Renal cortex interstitium (tissue), 15 donors: ENCODE data around the gene COA1. TPM values are rescaled to one million over a fixed set of nuclear protein-coding genes. Genes with fewer than 3 reads are reported as not detected.
A peak's percentile ranks its signal among the peaks of the same experiment; 100 is the strongest.
"Not testable (repeated sequence)": the region's sequence is repeated elsewhere in the genome, so short reads cannot be mapped to it uniquely, and the experiment has no call there.

ENCODE experiments used
- DNase-seq, 11 donors: peaks; one replicate each; pipeline ENCODE4 v3.0.0-alpha.2; 2013; ENCODE audit warnings: low read depth in 9 of 11, low spot score in 4 of 11; ENCODE audit errors: extremely low read depth in 1 of 11
- long read RNA-seq, 16 experiments: transcript quantifications; one replicate each; lab custom pipeline, GENCODE V29; 2026
- polyA plus RNA-seq, 3 donors: library from polyadenylated mRNA; unstranded; fragments of 120-200 nt; gene quantifications; one replicate each; pipeline ENCODE4 v1.2.1, GENCODE V29; 2013; ENCODE audit not compliant: insufficient read length in 3 of 3

COA1 gene, protein sequence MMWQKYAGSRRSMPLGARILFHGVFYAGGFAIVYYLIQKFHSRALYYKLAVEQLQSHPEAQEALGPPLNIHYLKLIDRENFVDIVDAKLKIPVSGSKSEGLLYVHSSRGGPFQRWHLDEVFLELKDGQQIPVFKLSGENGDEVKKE
- 10 to 100 TPM; 70.9 to 78.0 (median 72.4) TPM for polyA plus RNA-seq
- long read RNA-seq, donor 1, transcript COA1-201 (6 exons, 927 nt), result major isoform, 16 of 28 reads
- long read RNA-seq, donor 1, partial matches to known transcripts, result 9 of 28 reads
- long read RNA-seq, donor 1, other reads (novel, unspliced or antisense), result 0 of 28 reads
- long read RNA-seq, donor 2, transcript COA1-201 (6 exons, 927 nt), result major isoform, 9 of 14 reads
- long read RNA-seq, donor 2, partial matches to known transcripts, result 0 of 14 reads
- long read RNA-seq, donor 2, other reads (novel, unspliced or antisense), result 0 of 14 reads
- long read RNA-seq, donor 3, transcript COA1-201 (6 exons, 927 nt), result major isoform, 23 of 36 reads
- long read RNA-seq, donor 3, partial matches to known transcripts, result 7 of 36 reads
- long read RNA-seq, donor 3, other reads (novel, unspliced or antisense), result 0 of 36 reads
- long read RNA-seq, donor 4, transcript COA1-201 (6 exons, 927 nt), result major isoform, 16 of 32 reads
- long read RNA-seq, donor 4, partial matches to known transcripts, result 9 of 32 reads
- long read RNA-seq, donor 4, other reads (novel, unspliced or antisense), result 0 of 32 reads
- long read RNA-seq, donor 5, result 0 reads
- long read RNA-seq, donor 6, transcript COA1-201 (6 exons, 927 nt), result major isoform, 16 of 33 reads
- long read RNA-seq, donor 6, partial matches to known transcripts, result 13 of 33 reads
- long read RNA-seq, donor 6, other reads (novel, unspliced or antisense), result 0 of 33 reads
- long read RNA-seq, donor 7, transcript COA1-201 (6 exons, 927 nt), result major isoform, 24 of 50 reads
- long read RNA-seq, donor 7, partial matches to known transcripts, result 15 of 50 reads
- long read RNA-seq, donor 7, other reads (novel, unspliced or antisense), result 0 of 50 reads
- long read RNA-seq, donor 8, result 0 reads
- long read RNA-seq, donor 9, transcript COA1-201 (6 exons, 927 nt), result major isoform, 12 of 56 reads
- long read RNA-seq, donor 9, partial matches to known transcripts, result 29 of 56 reads
- long read RNA-seq, donor 9, other reads (novel, unspliced or antisense), result 0 of 56 reads
- long read RNA-seq, donor 10, transcript COA1-201 (6 exons, 927 nt), result major isoform, 26 of 49 reads
- long read RNA-seq, donor 10, partial matches to known transcripts, result 16 of 49 reads
- long read RNA-seq, donor 10, other reads (novel, unspliced or antisense), result 0 of 49 reads
- long read RNA-seq, donor 11, transcript COA1-201 (6 exons, 927 nt), result major isoform, 20 of 35 reads
- long read RNA-seq, donor 11, partial matches to known transcripts, result 11 of 35 reads
- long read RNA-seq, donor 11, other reads (novel, unspliced or antisense), result 0 of 35 reads
- long read RNA-seq, donor 12, transcript COA1-201 (6 exons, 927 nt), result major isoform, 8 of 19 reads
- long read RNA-seq, donor 12, partial matches to known transcripts, result 7 of 19 reads
- long read RNA-seq, donor 12, other reads (novel, unspliced or antisense), result 0 of 19 reads
- long read RNA-seq, donor 13, result 0 reads
- long read RNA-seq, donor 14, transcript COA1-201 (6 exons, 927 nt), result major isoform, 9 of 22 reads
- long read RNA-seq, donor 14, partial matches to known transcripts, result 9 of 22 reads
- long read RNA-seq, donor 14, other reads (novel, unspliced or antisense), result 0 of 22 reads
- long read RNA-seq, donor 15, partial matches to known transcripts, result 12 of 18 reads
- long read RNA-seq, donor 15, other reads (novel, unspliced or antisense), result 0 of 18 reads
- long read RNA-seq, donor 16, transcript COA1-203 (5 exons, 2,448 nt), result minor isoform, 5 of 118 reads
- long read RNA-seq, donor 16, transcript COA1-201 (6 exons, 927 nt), result major isoform, 49 of 118 reads
- long read RNA-seq, donor 16, partial matches to known transcripts, result 58 of 118 reads
- long read RNA-seq, donor 16, other reads (novel, unspliced or antisense), result 0 of 118 reads

DNA sequence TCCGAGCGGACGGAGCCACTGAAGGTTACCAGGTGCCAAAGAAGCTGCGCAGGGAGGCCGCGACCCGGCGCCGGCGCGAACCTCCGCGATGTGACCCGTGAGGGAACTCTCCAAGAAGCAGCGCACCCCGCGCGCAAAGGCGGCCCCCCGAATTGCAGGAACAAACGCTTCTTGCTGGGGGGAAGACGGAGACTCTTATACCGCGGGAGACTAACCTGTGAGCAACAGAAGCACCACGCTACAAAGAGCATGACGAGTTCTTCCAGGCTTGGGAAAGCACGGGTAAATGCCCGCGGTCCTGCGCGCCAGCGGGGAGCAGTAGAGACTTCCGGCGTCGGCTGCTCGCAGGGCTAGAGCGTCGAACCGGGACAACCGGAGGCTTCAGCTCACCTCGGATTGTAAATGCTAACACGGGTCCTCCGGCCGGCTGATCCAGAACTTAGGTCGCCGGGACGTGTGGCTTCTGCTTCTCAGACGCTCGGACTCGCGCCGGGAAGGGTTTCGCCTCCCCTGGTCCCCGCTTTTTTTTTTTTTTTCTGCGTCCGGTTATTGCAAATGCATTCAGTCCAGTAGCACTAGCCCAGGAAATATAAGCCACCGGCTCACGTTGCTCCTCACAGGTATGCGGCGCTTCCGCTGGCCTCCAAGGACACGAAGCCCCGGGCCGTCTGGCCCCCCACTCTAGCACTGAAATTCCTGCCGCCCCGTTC is at the start of gene COA1:
TSS of gene COA1 (minus strand) at position 310 of the 710 bp plus-strand sequence. CDS start 80,909 bp downstream, outside the sequence.
- DNase-seq, result peak; percentile 64 to 86 (median 81)

DNA sequence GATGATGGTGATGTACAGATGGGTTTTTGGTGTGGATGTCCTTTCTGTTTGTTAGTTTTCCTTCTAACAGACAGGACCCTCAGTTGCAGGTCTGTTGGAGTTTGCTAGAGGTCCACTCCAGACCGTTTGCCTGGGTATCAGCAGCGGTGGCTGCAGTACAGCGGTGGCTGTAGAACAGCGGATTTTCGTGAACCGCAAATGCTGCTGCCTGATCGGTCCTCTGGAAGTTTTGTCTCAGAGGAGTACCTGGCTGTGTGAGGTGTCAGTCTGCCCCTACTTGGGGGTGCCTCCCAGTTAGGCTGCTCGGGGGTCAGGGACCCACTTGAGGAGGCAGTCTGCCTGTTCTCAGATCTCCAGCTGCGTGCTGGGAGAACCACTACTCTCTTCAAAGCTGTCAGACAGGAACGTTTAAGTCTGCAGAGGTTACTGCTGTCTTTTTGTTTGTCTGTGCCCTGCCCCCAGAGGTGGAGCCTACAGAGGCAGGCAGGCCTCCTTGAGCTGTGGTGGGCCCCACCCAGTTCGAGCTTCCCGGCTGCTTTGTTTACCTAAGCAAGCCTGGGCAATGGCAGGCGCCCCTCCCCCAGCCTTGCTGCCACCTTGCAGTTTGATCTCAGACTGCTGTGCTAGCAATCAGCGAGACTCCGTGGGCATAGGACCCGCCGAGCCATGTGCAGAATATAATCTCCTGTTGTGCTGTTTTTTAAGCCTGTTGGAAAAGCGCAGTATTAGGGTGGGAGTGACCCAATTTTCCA is 49.1 kb upstream of the COA1 start:
- not testable (repeated sequence) for DNase-seq

DNA sequence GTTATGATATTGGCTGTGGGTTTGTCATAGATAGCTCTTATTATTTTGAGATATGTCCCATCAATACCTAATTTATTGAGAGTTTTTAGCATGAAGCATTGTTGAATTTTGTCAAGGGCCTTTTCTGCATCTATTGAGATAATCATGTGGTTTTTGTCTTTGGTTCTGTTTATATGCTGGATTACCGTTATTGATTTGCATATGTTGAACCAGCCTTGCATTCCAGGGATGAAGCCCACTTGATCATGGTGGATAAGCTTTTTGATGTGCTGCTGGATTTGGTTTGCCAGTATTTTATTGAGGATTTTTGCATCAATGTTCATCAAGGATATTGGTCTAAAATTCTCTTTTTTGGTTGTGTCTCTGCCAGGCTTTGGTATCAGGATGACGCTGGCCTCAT is 45.9 kb upstream of the COA1 start:
- not testable (repeated sequence) for DNase-seq

DNA sequence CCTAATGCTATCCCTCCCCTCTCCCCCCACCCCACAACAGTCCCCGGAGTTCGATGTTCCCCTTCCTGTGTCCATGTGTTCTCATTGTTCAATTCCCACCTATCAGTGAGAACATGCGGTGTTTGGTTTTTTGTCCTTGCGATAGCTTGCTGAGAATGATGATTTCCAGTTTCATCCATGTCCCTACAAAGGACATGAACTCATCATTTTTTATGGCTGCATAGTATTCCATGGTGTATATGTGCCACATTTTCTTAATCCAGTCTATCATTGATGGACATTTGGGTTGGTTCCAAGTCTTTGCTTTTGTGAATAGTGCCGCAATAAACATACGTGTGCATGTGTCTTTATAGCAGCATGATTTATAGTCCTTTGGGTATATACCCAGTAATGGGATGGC is 43.9 kb upstream of the COA1 start:
- DNase-seq, result not testable (repeated sequence)

DNA sequence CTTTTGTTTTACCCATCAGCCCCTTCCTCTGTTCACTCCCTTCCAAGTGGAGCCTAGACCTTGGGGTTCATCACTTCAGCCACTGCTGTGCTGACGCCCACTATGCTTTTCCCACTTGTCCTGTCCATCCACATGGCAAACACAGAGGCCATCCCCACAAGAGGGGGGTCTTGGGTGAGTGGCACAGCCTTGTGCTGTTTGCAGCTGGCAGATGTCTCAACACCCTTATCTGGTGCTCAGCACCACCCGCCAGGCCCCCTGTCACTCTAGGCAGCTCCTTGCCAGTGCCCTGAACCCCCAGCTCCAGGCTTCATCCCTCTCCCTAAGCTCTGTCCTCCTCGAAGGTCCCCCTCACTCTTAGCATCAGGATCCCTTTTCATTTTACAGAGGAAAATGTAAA is 42.2 kb upstream of the COA1 start:
- DNase-seq, result no peak

DNA sequence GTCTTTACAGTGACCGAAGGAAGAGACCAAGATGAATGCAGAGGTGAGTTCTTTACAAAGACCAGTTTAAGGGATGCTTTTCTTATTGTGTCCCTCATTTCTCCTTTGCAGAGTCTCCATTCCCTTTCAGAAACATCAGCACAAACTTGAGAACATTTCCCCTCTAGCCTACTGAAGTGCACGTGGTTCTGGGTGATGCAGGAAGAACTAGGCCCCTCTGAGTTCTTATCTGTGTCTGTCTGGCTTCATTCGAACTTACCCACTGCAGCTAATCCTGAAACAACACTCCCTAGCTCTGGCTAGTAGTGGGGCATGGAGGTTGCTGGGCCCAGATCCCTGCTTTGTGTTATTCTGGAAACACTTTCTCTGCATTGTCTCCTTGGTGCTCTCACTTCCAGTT is 41.8 kb upstream of the COA1 start:
- DNase-seq, result no peak

DNA sequence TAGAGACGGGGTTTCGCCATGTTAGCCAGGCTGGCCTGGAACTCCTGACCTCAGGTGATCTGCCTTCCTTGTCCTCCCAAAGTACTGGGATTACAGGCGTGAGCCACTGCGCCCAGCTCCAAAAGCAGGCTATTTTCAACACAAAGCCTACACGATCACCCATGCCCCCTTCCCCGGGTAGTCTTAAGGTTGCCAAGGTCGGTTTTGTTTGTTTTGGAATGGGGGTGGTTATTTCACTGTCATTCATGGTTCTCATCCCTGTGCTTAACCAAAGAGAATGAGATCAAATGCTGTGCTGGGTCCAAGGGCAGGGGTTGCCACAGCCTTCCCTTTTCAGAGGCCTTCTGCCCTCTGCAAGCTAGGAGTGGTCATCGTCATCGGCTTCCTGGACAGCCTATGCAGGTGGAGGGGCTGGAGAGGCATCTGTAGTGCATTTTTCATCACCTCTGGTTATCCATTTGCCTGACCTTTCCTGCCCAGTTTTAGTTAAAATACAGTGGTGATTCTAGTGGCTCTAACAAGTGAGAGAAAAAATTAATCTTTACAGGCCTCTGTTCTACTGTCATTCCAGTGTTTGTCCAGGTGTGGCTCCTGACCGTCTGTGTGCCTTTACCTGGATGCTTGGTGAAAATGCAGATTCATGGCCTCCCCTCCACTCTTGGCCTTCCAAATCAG is 40.6 kb upstream of the COA1 start:
- DNase-seq, result no peak

DNA sequence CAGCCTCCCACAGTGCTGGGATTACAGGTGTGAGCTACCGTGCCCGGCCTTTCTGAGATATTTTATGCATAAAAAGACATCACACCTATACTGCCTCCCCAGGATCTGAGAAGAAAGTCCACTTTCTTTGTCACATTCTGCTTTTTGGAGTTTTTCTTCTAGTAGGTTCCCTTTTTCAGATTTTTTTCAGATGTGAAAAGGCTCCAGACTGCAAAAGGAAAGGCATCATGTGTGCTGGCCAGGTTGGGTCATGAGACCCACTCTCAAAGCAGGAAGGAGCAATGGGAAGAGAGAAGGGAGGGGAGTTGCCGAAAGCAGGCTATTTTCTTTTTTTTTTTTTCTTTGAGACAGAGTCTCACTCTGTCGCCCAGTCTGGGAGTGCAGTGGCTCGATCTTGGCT is 40.0 kb upstream of the COA1 start:
- no peak for DNase-seq

DNA sequence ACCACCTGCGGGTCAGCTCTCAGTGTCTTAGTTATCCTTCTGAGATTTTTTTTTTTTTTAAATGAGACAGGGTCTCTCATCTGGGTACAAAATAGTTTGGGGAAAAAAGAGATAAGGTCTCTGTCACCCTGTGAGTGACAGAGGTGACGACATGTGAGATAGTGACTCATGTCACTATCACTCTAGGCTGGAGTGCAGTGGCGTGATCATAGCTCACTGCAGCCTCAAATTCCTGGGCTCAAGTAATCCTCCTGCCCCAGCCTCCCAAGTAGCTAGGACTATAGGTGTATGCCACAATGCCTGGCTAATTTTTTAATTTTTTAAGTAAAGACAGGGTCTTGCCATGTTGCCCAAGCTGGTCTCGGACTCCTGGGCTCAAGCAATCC is 39.6 kb upstream of the COA1 start:
- no peak for DNase-seq

DNA sequence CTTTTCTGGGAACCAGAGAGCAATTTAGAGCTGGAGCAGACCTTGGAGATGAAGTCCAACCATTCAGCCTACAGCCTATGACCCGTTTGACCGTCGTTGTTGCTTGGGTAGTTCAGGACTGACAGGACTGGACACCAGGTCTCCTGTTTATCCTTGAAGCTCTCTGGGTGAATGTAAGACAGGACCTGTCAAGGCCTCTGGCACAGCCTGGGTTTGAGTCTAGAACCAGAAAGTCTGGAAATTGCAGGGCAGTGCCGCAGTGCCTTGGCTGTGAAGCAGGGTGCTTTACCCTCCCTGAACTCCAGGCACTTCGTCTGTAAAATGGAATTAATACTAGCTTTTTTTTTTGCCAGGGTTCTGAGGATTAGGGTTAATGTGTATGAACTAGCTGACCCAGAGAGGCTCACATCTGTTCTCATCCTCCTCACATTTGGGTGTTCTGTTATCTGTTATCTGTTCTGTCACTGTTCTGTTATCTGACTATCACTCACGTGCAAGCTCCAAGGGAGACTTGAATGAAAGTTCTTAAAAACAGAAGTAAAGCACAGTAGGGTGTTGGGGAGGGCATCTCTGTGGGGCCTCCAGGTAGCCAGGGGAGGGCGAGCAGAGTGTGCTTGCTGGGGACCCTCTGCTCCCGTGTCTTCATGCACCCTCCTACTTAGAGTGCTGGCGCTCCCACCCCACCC is 39.0 kb upstream of the COA1 start:
- DNase-seq, result no peak

DNA sequence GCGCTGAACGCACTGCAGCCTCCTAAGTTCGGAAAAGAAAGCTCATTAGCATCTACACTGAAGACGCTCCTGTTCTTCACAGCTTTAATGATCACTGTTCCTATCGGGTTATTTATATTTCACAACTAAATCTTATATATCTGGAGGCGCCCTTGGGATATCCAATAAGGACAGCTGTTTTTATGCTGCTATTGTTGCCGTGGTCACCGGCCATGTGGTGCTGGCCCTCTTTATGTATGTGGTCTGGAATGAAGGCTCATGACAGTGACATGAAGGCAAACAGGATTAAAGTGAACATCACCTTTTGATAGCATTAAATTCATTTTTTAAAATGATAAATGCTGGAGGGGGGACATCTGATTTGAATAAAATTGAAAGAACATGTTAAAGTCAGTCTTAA is 38.0 kb upstream of the COA1 start:
- DNase-seq, result no peak

DNA sequence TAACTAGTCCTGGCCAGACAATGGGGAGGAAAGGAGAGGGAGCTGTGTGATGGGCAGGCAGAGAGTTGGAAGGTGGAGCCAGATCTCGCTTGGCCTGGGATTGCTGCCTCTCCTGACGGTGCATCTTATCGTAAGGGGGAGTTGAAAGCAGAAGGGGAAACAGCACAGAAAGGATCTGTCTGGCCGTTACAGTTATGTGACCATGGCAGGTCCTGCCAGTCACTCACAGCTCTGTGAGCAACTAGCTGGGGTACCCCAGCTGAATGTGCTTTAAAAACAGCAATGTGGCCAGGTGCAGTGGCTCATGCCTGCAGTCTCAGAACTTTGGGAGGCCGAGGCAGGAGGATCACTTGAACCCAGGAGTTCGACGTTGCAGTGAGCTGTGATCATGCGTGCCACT is 37.2 kb upstream of the COA1 start:
- DNase-seq, result no peak

DNA sequence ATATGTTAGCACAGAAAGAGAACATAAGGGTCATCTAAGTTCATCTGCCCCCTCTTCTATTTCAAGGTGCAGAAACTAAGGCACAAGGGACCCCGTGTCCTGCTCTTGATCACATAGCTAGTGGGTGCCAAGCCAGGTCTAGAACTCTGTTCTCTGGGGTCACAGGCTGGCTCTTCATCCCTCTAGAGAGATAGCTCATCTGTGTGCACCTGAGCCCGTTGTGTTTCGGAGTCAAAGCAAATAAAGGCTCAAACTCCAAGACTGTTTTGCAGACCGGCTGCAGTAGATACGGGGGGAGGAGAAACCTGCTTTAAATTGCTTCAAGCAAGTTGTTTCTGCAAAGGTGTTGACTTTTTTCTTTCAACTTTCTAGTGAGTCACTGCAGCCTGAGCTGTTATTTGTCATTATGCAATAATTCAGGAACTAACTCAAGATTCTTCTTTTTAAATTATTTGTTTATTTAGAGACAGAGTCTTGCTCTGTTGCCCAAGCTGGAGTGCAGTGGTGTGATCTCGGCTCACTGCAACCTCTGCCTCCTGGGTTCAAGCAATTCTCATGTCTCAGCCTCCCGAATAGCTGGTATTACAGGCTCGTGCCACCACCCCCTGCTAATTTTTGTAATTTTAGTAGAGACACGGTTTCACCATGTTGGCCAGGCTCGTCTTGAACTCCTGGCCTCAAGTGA is 35.6 kb upstream of the COA1 start:
- DNase-seq, result no peak

DNA sequence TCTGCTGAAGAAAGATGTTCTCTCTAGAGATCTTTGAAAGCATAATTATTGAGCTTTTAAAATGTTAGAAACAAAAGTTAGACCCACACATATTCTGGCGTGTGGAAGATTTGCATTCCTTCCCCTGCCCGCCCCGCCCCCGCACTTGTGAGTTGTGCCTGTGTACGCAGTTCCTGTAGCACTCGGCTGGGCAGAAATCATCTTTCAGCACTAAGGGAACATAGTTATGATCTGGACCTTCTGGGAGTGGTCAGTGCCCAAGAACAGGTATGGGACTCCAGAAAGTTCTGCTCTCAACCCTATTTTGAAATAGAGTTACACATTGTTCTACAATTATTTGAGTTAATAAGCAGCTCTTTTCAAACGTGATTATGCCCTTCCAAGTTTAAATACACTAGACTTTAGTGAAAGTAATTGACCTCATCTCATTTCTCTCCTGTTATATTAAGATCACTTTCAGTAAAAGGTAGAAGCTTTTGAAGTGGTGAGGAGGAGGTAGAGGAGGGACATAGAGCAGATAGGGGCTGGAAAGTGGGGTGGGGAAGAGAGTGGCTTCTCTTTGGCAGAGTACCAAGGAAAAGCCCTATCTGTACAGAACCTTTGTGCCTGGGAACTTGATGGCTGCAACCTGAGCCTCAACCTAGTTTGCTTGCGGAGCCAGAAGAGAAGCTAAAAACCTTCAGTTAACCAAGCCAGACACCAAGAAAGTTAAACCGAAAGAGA is 34.9 kb upstream of the COA1 start:
- DNase-seq, result no peak
